HL-60 (cell line): ENCODE results near the gene WDFY2.

Experiments
- CTCF ChIP-seq: IDR thresholded peaks from one replicate; pipeline ENCODE4 v1.5.1; 2011; ENCODE audit warnings: low read length, control low read depth, inconsistent platforms; ENCODE audit not compliant: insufficient read depth
- POLR2AphosphoS5 ChIP-seq: IDR thresholded peaks from 2 replicates; pipeline ENCODE4 v1.6.1; 2012; ENCODE audit warnings: low read depth
- REST ChIP-seq: IDR thresholded peaks from 2 replicates; pipeline ENCODE4 v1.6.1; 2012; ENCODE audit warnings: low read depth; ENCODE audit not compliant: insufficient replicate concordance
- SPI1 ChIP-seq: IDR thresholded peaks from 2 replicates; pipeline ENCODE4 v1.6.1; 2012; ENCODE audit warnings: low read depth, mild to moderate bottlenecking, borderline replicate concordance

DNA sequence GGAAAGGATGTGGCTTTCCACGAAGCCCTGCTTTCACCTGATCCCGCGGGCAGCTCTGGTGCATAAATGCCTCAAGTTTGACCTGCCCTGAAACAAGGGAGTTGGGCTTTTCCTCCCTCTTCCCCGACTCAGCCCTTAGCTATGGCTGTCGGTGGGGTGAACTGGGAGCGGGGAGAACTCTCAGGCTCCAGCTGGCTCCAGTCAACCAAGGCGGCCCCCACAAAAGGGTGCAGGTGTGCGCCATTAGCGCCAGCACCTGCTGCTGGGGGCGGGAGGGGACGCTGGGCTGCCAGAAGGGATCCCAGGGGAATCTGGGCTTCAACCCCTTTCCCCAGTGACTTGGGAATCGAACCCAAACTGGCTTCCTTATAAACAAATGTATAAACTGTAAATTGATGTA, 226.8 kb downstream of the WDFY2 start:
- no peak for TF ChIP-seq CTCF
- TF ChIP-seq REST: no peak
- TF ChIP-seq POLR2AphosphoS5: no peak
- no peak for TF ChIP-seq SPI1
